GM10248 (cell line): ENCODE measurements around the gene ANKRD45.
"Not testable (repeated sequence)": the region's sequence is repeated elsewhere in the genome, so short reads cannot be mapped to it uniquely, and the experiment has no call there.

Source experiments
- CTCF ChIA-PET: fragments of 300-600 bp; sonication (Branson Sonifier 250); formaldehyde crosslinking; extraction: SDS; loops from one replicate; lab custom pipeline; 2021; ENCODE audit warnings: antibody characterized with exemption; lab: Yijun Ruan, JAX
- POLR2A ChIA-PET: fragments of 350-650 bp; sonication (Branson Sonifier 250); formaldehyde crosslinking; extraction: SDS; loops from one replicate; lab custom pipeline; 2020; ENCODE audit warnings: antibody characterized with exemption; lab: Yijun Ruan, JAX
- DNase-seq: peaks from one replicate; pipeline ENCODE4 v3.0.0; 2012; ENCODE audit errors: extremely low spot score
- TF ChIP-seq, protein P1 (sequence below): IDR thresholded peaks from 2 replicates; pipeline ENCODE4 v1.5.1; 2012; ENCODE audit warnings: mild to moderate bottlenecking, low read depth; ENCODE audit errors: extremely low read depth, missing control alignments, control extremely low read depth

The ANKRD45 gene

DNA sequence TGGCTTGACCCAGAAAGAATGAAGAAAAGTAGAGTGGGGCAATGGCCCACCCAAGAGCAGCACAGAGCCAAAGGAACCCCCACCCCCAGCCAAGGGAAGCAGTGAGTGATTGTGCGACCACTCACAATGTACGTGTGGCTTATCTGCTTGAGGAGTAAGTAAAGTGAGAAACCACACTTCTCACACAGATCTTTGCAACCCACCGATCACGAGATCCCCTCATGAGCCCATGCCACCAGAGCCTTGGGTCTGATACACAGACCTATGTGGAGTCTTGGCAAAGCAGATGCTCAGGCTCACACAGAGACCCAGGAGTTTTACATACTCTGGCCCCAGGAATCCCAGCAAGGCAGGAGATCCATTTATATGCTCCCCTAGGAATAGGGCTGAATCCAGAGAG is 52.8 kb downstream of the ANKRD45 start:
- ChIA-PET CTCF (no interaction called here), POLR2A (no interaction called here)
- no peak for DNase-seq
- TF ChIP-seq, protein P1, sequence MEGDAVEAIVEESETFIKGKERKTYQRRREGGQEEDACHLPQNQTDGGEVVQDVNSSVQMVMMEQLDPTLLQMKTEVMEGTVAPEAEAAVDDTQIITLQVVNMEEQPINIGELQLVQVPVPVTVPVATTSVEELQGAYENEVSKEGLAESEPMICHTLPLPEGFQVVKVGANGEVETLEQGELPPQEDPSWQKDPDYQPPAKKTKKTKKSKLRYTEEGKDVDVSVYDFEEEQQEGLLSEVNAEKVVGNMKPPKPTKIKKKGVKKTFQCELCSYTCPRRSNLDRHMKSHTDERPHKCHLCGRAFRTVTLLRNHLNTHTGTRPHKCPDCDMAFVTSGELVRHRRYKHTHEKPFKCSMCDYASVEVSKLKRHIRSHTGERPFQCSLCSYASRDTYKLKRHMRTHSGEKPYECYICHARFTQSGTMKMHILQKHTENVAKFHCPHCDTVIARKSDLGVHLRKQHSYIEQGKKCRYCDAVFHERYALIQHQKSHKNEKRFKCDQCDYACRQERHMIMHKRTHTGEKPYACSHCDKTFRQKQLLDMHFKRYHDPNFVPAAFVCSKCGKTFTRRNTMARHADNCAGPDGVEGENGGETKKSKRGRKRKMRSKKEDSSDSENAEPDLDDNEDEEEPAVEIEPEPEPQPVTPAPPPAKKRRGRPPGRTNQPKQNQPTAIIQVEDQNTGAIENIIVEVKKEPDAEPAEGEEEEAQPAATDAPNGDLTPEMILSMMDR = no peak

DNA sequence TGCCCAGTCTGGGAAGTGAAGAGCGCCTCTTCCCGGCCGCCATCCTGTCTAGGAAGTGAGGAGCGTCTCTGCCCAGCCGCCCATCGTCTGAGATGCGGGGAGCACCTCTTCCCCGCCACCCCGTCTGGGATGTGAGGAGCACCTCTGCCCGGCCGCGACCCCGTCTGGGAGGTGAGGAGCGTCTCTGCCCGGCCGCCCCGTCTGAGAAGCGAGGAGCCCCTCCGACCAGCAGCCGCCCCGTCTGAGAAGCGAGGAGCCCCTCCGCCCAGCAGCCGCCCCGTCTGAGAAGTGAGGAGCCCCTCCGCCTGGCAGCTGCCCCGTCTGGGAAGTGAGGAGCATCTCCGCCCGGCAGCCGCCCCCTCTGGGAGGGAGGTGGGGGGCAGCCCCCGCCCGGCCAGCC is 56.6 kb downstream of the ANKRD45 start:
- DNase-seq, CTCF ChIA-PET, POLR2A ChIA-PET: not testable (repeated sequence)

DNA sequence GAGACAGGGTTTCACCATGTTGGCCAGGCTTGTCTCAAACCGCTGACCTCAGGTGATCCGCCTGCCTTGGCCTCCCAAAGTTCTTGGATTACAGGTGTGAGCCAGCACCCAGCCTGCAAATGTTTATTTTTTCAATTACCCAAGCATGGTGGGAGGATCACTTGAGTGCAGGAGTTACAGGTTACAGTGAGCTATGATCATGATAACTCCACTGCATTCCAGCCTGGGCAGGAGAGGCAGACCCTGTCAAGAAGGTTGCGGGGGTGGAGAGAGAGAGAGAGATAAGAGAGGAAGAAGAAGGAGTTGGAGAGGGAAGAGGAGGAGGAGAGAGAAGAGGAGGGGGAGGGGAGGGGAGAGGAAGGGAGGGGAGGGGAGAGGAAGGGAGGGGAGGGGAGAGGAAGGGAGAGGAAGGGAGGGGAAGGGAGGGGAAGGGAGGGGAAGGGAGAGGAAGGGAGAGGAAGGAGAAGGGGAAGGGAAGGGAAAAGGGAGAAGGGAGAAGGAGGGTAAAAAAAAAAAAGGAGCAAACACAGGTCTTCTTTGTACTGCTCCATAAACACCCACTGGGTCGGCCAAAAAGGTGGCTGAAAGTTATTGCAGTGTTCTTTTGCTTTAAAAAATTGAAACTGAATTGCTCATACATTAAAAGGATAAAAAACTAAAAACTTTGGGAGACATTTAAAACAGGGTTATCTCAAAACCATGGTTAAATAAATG is 61.0 kb downstream of the ANKRD45 start:
- POLR2A ChIA-PET = no interaction called here
- TF ChIP-seq, protein P1 = no peak
- DNase-seq = no peak
- CTCF ChIA-PET = no interaction called here

DNA sequence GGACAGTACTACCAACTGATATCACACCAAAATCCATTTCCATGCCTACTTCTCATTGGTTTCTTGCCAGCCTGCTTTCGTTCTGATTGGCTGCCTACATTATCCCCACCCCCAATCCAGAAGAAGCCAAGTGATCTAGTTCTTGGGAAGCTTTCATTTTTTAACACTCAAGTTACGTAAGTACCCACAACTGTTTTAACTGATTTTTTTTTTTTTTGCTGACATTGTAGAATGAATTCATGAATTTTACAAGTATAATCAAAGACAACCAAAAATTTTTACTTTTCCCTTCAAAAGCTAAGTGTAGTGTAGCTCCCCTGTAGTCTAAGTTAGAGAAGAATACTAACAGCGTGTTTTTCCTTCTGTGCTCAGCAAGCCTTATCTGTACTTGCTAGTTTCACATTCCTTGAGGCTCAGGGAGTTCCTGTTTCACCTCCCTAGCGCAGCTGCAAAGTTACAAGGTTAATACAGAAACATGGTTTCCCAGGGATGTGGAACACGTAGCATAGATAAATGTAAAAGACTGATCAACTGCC is 66.5 kb downstream of the ANKRD45 start, which contains the start of gene SLC9C2:
TSS of gene SLC9C2 (minus strand) at position 17 of the 536 bp plus-strand sequence. CDS start 1,296 bp downstream, outside the sequence.
- CTCF ChIA-PET = no interaction called here
- DNase-seq = no peak
- TF ChIP-seq, protein P1 = no peak
- POLR2A ChIA-PET = no interaction called here

DNA sequence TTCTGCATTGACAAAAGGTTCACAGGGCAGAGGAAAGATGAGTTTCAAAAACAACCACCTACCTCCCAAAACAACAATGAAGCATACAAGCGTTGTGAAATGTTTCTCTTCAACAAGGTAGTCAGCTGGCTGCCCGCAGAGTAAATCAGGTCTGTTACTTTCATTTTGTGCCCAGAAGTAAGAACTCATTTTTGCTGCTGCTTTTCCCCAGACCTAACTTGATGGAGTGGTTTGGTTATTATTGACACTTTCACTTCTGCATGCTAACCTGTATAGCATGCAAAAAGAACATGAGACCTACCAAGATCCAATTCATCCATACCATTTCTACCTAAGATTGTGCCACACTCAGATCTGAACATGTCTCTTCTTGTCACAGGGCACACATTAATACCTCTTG is 68.1 kb downstream of the ANKRD45 start:
- TF ChIP-seq, protein P1 = no peak
- ChIA-PET POLR2A (no interaction called here), CTCF (no interaction called here)
- peak; percentile 15 for DNase-seq

DNA sequence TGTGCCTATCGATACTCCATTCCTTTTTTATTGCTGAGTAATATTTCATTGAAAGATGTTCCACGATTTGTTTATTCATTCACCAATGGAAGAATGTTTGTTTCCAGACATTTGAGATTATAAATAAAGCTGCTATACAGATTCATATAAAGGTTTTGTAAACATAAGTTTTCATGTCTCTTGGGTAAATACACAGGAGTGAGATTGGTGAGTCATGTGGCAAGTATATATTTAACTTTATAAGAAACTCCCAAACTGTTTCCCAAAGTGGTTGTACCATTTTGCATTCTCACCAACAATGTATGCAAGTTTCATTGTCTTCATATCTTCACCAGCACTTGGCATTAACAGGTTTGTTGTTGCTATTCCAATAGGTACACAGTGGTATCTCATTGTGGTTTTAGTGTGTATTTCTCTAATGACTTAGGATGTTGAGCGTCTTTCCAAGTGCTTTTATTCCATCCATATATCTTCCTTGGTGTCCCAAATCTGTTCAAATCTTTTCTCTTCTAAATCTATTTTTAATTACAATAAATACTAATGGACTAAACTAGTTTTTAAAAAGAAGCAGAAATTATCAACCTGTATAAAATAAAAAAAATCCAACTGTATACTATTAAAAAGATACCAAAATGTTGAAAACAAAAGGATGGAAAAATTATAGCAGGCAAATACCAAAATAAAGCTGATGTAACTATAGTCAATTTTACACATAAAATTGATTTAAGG is 73.4 kb downstream of the ANKRD45 start:
- CTCF ChIA-PET = no interaction called here
- TF ChIP-seq, protein P1 = no peak
- POLR2A ChIA-PET = no interaction called here
- no peak for DNase-seq

DNA sequence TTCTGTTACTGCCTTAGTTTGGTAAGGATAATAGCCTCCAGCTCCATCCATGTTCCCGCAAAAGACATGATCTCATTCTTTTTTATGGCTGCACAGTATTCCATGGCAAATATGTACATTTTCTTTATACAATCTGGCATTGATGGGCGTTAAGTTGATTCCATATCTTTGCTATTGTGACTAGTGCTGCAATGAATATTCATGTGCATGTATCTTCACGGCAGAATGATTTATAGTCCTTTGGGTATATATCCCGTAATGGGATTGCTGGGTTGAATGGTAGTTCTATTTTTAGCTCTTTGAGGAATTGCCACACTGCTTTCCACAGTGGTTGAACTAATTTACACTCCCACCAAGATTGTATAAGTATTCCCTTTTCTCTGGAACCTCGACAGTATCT is 78.5 kb downstream of the ANKRD45 start:
- DNase-seq, POLR2A ChIA-PET: not testable (repeated sequence)
- CTCF ChIA-PET = interaction anchor here (1.5 kb wide), 1 partner anchor 15 kb away, joined by 4 read pairs; no protein-coding TSS in a partner anchor
